ENCODE results near the gene CAGE1. TPM values are rescaled to one million over a fixed set of nuclear protein-coding genes. Genes with fewer than 3 reads are reported as not detected.

Gene CAGE1
- total RNA-seq, 1 donor from 2014 or later = not detected

DNA sequence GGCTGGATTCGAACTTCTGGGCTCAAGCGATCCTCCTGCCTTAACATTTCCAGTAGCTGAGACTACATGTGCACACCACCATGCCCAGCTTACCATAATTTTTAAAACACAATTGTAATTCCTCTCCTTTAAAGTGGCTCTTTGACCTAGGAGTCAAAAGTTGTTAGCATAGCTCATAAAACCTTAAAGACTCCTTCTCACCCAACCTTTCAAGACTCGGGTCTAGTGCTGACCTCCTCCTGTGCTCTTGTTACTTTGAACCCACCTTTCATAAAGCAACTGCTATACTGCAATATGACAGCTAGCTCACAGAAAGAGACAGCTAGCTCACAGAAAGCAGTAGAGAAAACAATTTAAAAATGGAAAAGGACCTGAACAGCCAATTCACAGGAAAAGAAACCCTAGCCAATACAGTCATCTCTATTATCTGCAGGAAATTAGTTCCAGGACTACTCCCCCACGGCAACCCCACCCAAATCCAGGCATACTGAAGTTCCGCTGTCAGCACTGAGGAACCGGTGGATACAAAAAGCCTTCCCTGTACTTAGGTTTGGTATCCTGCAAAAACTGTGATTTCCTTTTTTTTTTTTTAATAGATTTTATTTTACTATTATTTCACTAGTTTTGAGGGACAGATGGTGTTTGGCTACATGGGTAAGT lies 96.8 kb downstream of the CAGE1 start:
- TF ChIP-seq, protein P1, sequence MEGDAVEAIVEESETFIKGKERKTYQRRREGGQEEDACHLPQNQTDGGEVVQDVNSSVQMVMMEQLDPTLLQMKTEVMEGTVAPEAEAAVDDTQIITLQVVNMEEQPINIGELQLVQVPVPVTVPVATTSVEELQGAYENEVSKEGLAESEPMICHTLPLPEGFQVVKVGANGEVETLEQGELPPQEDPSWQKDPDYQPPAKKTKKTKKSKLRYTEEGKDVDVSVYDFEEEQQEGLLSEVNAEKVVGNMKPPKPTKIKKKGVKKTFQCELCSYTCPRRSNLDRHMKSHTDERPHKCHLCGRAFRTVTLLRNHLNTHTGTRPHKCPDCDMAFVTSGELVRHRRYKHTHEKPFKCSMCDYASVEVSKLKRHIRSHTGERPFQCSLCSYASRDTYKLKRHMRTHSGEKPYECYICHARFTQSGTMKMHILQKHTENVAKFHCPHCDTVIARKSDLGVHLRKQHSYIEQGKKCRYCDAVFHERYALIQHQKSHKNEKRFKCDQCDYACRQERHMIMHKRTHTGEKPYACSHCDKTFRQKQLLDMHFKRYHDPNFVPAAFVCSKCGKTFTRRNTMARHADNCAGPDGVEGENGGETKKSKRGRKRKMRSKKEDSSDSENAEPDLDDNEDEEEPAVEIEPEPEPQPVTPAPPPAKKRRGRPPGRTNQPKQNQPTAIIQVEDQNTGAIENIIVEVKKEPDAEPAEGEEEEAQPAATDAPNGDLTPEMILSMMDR (IDR thresholded peaks at IDR 0.05; ENCODE audit: insufficient read depth, low read length, poor library complexity, severe bottlenecking) = no peak
- no peak for DNase-seq (ENCODE audit: low read depth)
- H3K36me3 ChIP-seq (ENCODE audit: control insufficient read depth, insufficient read depth, low read length) = peaks cover 1% of the 10 kb centered on the region
- H3K27me3 ChIP-seq (ENCODE audit: control insufficient read depth, insufficient read depth, low read length) = no peaks in the 10 kb centered on the region
- H3K4me3 ChIP-seq (ENCODE audit: low read depth, low read length) = no peak overlapping the region

DNA sequence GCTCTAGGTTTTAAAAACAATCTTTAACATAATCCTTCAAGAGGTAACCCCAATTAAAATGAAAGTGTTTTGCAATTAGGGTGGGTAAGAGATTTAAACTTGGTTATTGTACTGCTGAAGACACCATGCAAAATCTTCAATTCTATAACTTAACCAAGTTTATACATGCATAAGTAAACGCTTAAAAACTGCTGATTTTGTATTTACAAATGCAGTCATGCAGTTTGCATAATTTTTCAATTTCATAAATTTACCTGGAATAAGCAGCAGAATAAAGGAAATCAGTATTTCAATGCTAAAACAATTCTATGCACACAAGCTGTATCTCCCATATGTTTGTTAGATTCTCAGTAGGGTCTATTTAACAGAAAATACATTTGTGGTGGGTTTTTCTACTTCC lies 99.5 kb downstream of the CAGE1 start:
- TF ChIP-seq, protein P1 (IDR thresholded peaks at IDR 0.05; ENCODE audit: insufficient read depth, low read length, poor library complexity, severe bottlenecking) = no peak
- DNase-seq (ENCODE audit: low read depth) = no peak
- H3K4me3 ChIP-seq (ENCODE audit: low read depth, low read length) = no peak overlapping the region
- H3K27me3 ChIP-seq (ENCODE audit: control insufficient read depth, insufficient read depth, low read length) = no peaks in the 10 kb centered on the region
- no peaks in the 10 kb centered on the region for H3K36me3 ChIP-seq (ENCODE audit: control insufficient read depth, insufficient read depth, low read length)

DNA sequence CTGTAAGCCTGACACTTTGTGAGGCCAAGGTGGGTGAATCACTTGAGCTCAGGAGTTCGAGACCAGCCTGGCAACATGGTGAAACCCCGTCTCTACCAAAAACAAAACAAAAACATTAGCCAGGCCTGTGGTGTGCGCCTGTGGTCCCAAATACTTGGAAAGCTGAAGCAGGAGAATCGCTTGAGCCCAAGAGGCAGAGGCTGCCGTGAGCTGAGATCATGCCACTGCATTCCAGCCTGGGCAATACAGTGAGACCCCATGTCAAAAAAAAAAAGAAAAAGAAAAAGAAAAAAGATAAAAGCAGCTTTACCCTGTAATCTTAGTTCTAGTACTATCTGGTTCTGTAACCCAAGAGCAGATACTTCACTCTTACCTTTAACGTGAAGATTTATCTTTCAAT lies 104.1 kb downstream of the CAGE1 start:
- H3K36me3 ChIP-seq (ENCODE audit: control insufficient read depth, insufficient read depth, low read length) = peaks cover 2% of the 10 kb centered on the region
- TF ChIP-seq, protein P1 (IDR thresholded peaks at IDR 0.05; ENCODE audit: insufficient read depth, low read length, poor library complexity, severe bottlenecking) = no peak
- DNase-seq (ENCODE audit: low read depth) = no peak
- H3K4me3 ChIP-seq (ENCODE audit: low read depth, low read length) = no peak overlapping the region
- no peaks in the 10 kb centered on the region for H3K27me3 ChIP-seq (ENCODE audit: control insufficient read depth, insufficient read depth, low read length)

DNA sequence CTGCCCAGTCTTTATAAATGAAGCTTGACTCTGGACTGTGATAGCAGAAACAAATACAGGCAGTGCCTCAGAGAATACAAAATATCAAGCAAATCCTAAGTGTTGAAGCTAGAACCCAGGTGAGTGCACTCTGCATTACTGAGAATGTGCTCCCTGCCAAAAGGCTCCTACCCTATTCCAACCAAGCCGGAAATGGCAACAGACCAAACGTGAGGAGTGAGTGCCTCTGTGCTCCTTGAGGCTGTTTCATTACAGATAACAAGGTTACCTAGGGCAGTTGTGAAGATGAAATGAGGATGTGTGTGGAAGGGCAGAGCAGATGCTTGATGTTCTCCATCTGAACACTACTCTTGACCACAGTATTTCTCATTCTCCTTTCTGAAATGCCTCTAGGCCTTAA lies 105.9 kb downstream of the CAGE1 start:
- Histone ChIP-seq H3K27me3 (ENCODE audit: control insufficient read depth, insufficient read depth, low read length) (no peaks in the 10 kb centered on the region), H3K36me3 (ENCODE audit: control insufficient read depth, insufficient read depth, low read length) (peaks cover 2% of the 10 kb centered on the region), H3K4me3 (ENCODE audit: low read depth, low read length) (no peak overlapping the region)
- no peak for DNase-seq (ENCODE audit: low read depth)
- TF ChIP-seq, protein P1 (IDR thresholded peaks at IDR 0.05; ENCODE audit: insufficient read depth, low read length, poor library complexity, severe bottlenecking) = no peak

DNA sequence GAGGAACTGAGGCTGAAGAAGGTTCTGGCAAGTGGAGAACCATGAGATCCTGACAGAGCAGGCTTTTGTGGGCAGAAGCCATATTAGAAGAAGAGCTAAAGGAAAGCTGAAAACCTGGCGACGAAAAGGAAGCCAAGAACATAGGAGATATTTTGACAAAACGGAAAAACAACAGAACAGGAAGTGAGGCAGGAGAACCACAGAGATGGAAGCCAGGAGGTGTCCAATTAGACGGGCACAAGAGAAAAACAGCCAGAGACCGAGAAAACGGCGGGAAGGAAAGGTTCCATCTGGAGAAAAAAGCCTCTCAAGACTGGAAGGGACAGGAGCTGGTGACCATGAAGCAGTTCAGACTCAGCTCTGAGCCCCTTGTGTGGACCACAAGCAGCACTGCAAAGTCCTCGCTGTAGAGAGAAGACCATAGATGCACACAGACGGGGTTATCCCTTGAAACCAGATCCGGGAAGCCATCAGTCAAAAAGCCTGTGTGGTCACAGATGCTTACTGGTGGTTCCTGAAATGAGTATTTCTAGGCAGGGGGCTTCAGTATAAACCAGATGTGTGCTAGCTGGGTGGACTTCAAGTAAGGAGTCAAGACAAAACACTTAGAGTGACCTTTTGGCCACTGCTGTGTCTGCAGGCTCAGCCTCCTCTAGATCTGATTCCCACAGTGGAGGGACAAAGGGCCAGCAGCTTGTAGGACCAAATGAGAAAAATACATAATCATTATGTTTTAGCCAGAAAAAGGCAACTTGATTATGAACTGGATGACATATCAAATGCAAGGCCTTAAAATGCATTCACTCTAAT lies 107.2 kb downstream of the CAGE1 start:
- no peak overlapping the region for H3K4me3 ChIP-seq (ENCODE audit: low read depth, low read length)
- DNase-seq (ENCODE audit: low read depth) = no peak
- TF ChIP-seq, protein P1 (IDR thresholded peaks at IDR 0.05; ENCODE audit: insufficient read depth, low read length, poor library complexity, severe bottlenecking) = no peak
- H3K27me3 ChIP-seq (ENCODE audit: control insufficient read depth, insufficient read depth, low read length) = no peaks in the 10 kb centered on the region
- H3K36me3 ChIP-seq (ENCODE audit: control insufficient read depth, insufficient read depth, low read length) = peaks cover 2% of the 10 kb centered on the region

Other genes with a start within 250 kb of the CAGE1 start
- gene SSR1, start 76.5 kb downstream of the CAGE1 start, total RNA-seq = 105 and 115 TPM in 2 replicates
- gene RIOK1, start 66 bp upstream of the CAGE1 start, total RNA-seq = 15.3 and 15.5 TPM in 2 replicates
- 216 and 220 TPM in 2 replicates for gene DSP, start 151.9 kb upstream of the CAGE1 start, total RNA-seq
- gene SNRNP48, start 200.5 kb upstream of the CAGE1 start, total RNA-seq = 6.4 and 8.9 TPM in 2 replicates